HL-60 (cell line): ENCODE measurements around the gene MCTS1.

Experiments used
- DNase-seq, 2 experiments: peaks; one replicate each; pipeline ENCODE4 v3.0.0-alpha.2; 2010 to 2020; ENCODE audit warnings: low read depth in 1 of 2, low spot score in 1 of 2
- H3K27ac ChIP-seq: fragments of 250-450 bp; sonication (Bioruptor Pico); replicated peaks from 2 replicates; pipeline ENCODE4 v1.5.1; 2020; ENCODE audit warnings: mild to moderate bottlenecking, moderate library complexity
- H3K27me3 ChIP-seq: fragments of 250-450 bp; sonication (Bioruptor Pico); 2 replicates; pipeline ENCODE4 v1.5.1; 2021; ENCODE audit warnings: mild to moderate bottlenecking, moderate library complexity; ENCODE audit not compliant: insufficient read depth, poor library complexity, severe bottlenecking
- H3K4me3 ChIP-seq: replicated peaks from 2 replicates; pipeline ENCODE4 v1.5.1; 2011; ENCODE audit warnings: mild to moderate bottlenecking, control low read depth, low read length; ENCODE audit not compliant: insufficient read depth
- CTCF ChIP-seq: IDR thresholded peaks from one replicate; pipeline ENCODE4 v1.5.1; 2011; ENCODE audit warnings: low read length, control low read depth, inconsistent platforms; ENCODE audit not compliant: insufficient read depth
- GABPA ChIP-seq: IDR thresholded peaks from 2 replicates; pipeline ENCODE4 v1.6.1; 2012; ENCODE audit warnings: low read depth
- POLR2AphosphoS5 ChIP-seq: IDR thresholded peaks from 2 replicates; pipeline ENCODE4 v1.6.1; 2012; ENCODE audit warnings: low read depth
- REST ChIP-seq: IDR thresholded peaks from 2 replicates; pipeline ENCODE4 v1.6.1; 2012; ENCODE audit warnings: low read depth; ENCODE audit not compliant: insufficient replicate concordance
- SPI1 ChIP-seq: IDR thresholded peaks from 2 replicates; pipeline ENCODE4 v1.6.1; 2012; ENCODE audit warnings: low read depth, mild to moderate bottlenecking, borderline replicate concordance

MCTS1 gene

GRCh38 chrX:120560405-120560841, 43.5 kb upstream of the MCTS1 start:
- no peaks in the 10 kb centered on the region for H3K27me3 ChIP-seq
- H3K4me3 ChIP-seq: peak overlapping the region; percentile 74
- peak in 1 of 2 experiments; percentile 24 for DNase-seq
- no peak for TF ChIP-seq SPI1
- no peak for TF ChIP-seq CTCF
- TF ChIP-seq POLR2AphosphoS5: no peak
- TF ChIP-seq GABPA: no peak
- no peak for TF ChIP-seq REST
- peak overlapping the region; percentile 100 for H3K27ac ChIP-seq

- TF ChIP-seq REST (no peak), POLR2AphosphoS5 (peak; percentile 42; the same call in 1 of the 2 replicates)
- Histone ChIP-seq H3K4me3 (peak within 1 kb of the TSS; percentile 74), H3K27ac (peak within 1 kb of the TSS; percentile 100), H3K27me3 (no peaks in the 10 kb centered on the region)
- peak; percentile 80 to 95 for DNase-seq
These were observed 42.9 kb upstream of the MCTS1 start, which contains the start of gene CUL4B for GRCh38 chrX:120560842-120561633. CUL4B (minus strand) TSS chrX:120560962; CDS start chrX:120560638, 324 bp downstream.

- Histone ChIP-seq H3K27ac (peak overlapping the region; percentile 100), H3K27me3 (no peaks in the 10 kb centered on the region), H3K4me3 (peak overlapping the region; percentile 74)
- no peak for DNase-seq
- no peak for TF ChIP-seq CTCF
- TF ChIP-seq SPI1: peak; percentile 38; the same call in 1 of the 2 replicates
These were observed 42.0 kb upstream of the MCTS1 start for GRCh38 chrX:120561634-120562568.

GRCh38 chrX:120562569-120562926, 41.4 kb upstream of the MCTS1 start:
- DNase-seq: no peak
- Histone ChIP-seq H3K27me3 (no peaks in the 10 kb centered on the region), H3K27ac (peak overlapping the region; percentile 100), H3K4me3 (no peak overlapping the region)
- no peak for TF ChIP-seq GABPA
- TF ChIP-seq POLR2AphosphoS5: no peak
- TF ChIP-seq REST: no peak
- no peak for TF ChIP-seq CTCF
- no peak for TF ChIP-seq SPI1
